ENCODE measurements around the gene KCNH6.

- no peak for TF ChIP-seq CTCF (IDR thresholded peaks at IDR 0.05)
- TF ChIP-seq POLR2A (IDR thresholded peaks at IDR 0.05) = no peak
These were observed 35.3 kb downstream of the KCNH6 start for GRCh38 chr17:63558441-63558840.
